Karpas-422 (cell line): ENCODE measurements around the gene IQCH. TPM values are rescaled to one million over a fixed set of nuclear protein-coding genes. Genes with fewer than 3 reads are reported as not detected.
"Not testable (repeated sequence)": the region's sequence is repeated elsewhere in the genome, so short reads cannot be mapped to it uniquely, and the experiment has no call there.

ENCODE experiments used
- DNase-seq: peaks from one replicate; pipeline ENCODE4 v3.0.0-alpha.2; 2015
- H2AFZ ChIP-seq: fragments of 200-600 bp; sonication (generic); 2 replicates; pipeline ENCODE4 v1.6.1; 2014; ENCODE audit warnings: antibody characterized with exemption, low read length, mixed read lengths
- H3K27ac ChIP-seq: fragments of 200-600 bp; sonication (generic); 2 replicates; pipeline ENCODE4 v1.5.1; 2014; ENCODE audit warnings: mild to moderate bottlenecking, low read length, moderate library complexity
- H3K27me3 ChIP-seq: fragments of 200-600 bp; sonication (generic); 2 replicates; pipeline ENCODE4 v1.6.1; 2014; ENCODE audit warnings: low read length, mixed read lengths
- H3K36me3 ChIP-seq: fragments of 200-600 bp; sonication (generic); 2 replicates; pipeline ENCODE4 v1.6.1; 2014; ENCODE audit warnings: low read length, mixed read lengths; ENCODE audit not compliant: insufficient read depth
- H3K4me1 ChIP-seq: fragments of 200-600 bp; sonication (generic); 2 replicates; pipeline ENCODE4 v1.6.1; 2014; ENCODE audit warnings: mild to moderate bottlenecking, low read length, mixed read lengths
- H3K4me2 ChIP-seq: fragments of 200-600 bp; sonication (generic); 2 replicates; pipeline ENCODE4 v1.6.1; 2014; ENCODE audit warnings: low read length, low read depth, mild to moderate bottlenecking; ENCODE audit not compliant: poor library complexity, severe bottlenecking
- H3K4me3 ChIP-seq: fragments of 200-600 bp; sonication (generic); 2 replicates; pipeline ENCODE4 v1.5.1; 2014; ENCODE audit warnings: mild to moderate bottlenecking, antibody characterized with exemption, low read length, mixed read lengths
- H3K79me2 ChIP-seq: fragments of 200-600 bp; sonication (generic); 2 replicates; pipeline ENCODE4 v1.6.1; 2014; ENCODE audit warnings: mild to moderate bottlenecking, low read length, mixed read lengths
- H3K9ac ChIP-seq: fragments of 200-600 bp; sonication (generic); 2 replicates; pipeline ENCODE4 v1.6.0; 2014; ENCODE audit warnings: low read length
- H3K9me2 ChIP-seq: fragments of 200-600 bp; sonication (generic), shearing (Covaris generic); replicated peaks from 2 replicates; pipeline ENCODE4 v1.6.0; 2014; ENCODE audit warnings: mild to moderate bottlenecking, low read length, moderate library complexity; ENCODE audit not compliant: insufficient read depth
- H3K9me3 ChIP-seq: fragments of 300-700, 200-600 bp; sonication (generic); 2 replicates; pipeline ENCODE4 v1.6.1; 2014; ENCODE audit warnings: low read length, mixed read lengths
- H4K20me1 ChIP-seq: fragments of 200-600 bp; sonication (generic); 2 replicates; pipeline ENCODE4 v1.6.1; 2014; ENCODE audit warnings: mild to moderate bottlenecking, antibody characterized with exemption, low read length, low read depth; ENCODE audit not compliant: insufficient read depth
- total RNA-seq: library from RNA; depleted of rRNA; stranded (reverse); fragments of >200 nt; shearing (Covaris generic); gene quantifications from 2 replicates; pipeline ENCODE4 v1.2.3, GENCODE V29; 2014; ENCODE audit warnings: low replicate concordance

The IQCH gene
- total RNA-seq, 1 experiment from 2014 or later = 2.4 TPM

DNA sequence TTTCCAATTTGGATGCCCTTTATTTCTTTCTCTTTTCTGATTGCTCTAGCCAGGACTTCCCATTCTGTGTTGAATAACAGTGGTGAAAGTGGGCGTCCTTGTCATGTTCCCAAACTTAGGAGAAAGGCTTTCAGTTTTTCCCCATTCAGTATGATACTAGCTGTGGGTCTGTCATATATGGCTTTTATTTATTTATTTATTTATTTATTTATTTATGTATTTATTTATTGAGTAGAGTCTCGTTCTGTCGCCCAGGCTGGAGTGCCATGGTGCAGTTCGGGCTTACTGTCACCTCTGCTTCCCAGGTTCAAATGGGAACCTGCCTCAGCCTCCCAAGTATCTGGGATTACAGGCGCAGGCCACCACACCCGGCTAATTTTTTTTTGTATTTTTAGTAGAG is 31.8 kb downstream of the IQCH start:
- not testable (repeated sequence) for H3K27me3 ChIP-seq, H3K4me2 ChIP-seq, H3K4me1 ChIP-seq

DNA sequence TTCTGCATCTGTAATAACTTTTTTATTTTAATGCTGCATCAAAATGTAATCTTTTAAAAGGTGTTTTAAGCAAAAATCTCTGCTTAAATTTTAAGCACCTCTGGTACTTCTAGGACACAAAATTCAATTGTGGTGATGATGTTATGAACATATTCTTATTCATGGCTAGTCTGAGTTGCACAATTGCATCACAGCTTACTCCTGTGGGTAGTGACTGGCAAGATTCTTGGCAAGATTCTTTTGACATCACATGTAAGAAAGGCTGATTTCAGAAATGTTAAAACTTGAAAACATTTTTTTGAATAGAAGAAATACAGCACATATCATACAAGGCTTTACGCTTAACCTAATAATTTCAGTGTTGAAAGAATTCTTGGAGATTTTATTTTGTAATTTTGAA is 35.7 kb downstream of the IQCH start:
- H3K9me2 ChIP-seq = no peaks in the 10 kb centered on the region
- no peaks in the 10 kb centered on the region for H3K79me2 ChIP-seq
- no peak overlapping the region for H3K4me2 ChIP-seq
- H3K9me3 ChIP-seq = no peaks in the 10 kb centered on the region
- no peaks in the 10 kb centered on the region for H3K27me3 ChIP-seq
- no peak for DNase-seq
- 0 out of 2 replicates have a peak, but pooled peaks cover 3% of the 10 kb centered on the region for H4K20me1 ChIP-seq
- no peak overlapping the region for H3K9ac ChIP-seq
- no peak overlapping the region for H3K27ac ChIP-seq
- H2AFZ ChIP-seq = no peak overlapping the region
- no peak overlapping the region for H3K4me3 ChIP-seq
- H3K4me1 ChIP-seq = peaks cover 10% of the 10 kb centered on the region
- H3K36me3 ChIP-seq = no peaks in the 10 kb centered on the region

More for the DNA sequence above, 31.8 kb downstream of the IQCH start:
- H2AFZ ChIP-seq, H4K20me1 ChIP-seq, H3K27ac ChIP-seq, H3K9me3 ChIP-seq, H3K79me2 ChIP-seq, H3K36me3 ChIP-seq, H3K9ac ChIP-seq, H3K4me3 ChIP-seq, H3K9me2 ChIP-seq, DNase-seq: not testable (repeated sequence)

DNA sequence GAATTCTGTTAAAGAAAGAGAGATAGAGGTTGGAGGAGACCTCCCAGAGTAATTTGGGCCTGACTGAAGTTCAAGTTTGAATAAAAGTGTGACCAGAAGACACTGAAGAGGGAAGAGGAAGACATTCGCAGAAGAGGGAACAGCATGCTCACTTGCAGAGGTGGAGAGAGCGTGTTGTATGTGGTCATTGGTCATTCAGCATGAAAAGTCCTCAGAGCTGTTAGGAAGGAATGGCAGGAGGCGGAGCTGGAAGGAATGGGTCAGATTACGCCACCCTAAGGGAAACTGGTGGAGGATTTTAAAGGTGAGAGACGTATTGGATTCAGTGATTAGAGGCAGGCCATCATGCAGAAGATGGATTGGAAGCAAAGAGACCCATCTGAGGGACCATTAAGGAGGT is 41.6 kb downstream of the IQCH start:
- Histone ChIP-seq H3K36me3 (no peaks in the 10 kb centered on the region), H2AFZ (no peak overlapping the region), H3K9ac (no peak overlapping the region), H3K79me2 (no peaks in the 10 kb centered on the region), H3K9me3 (no peaks in the 10 kb centered on the region), H3K9me2 (no peaks in the 10 kb centered on the region), H3K4me2 (peak overlapping the region; percentile 27), H3K27me3 (no peaks in the 10 kb centered on the region), H3K4me1 (peaks cover 29% of the 10 kb centered on the region), H4K20me1 (no peaks in the 10 kb centered on the region), H3K27ac (no peak overlapping the region), H3K4me3 (no peak overlapping the region)
- no peak for DNase-seq

DNA sequence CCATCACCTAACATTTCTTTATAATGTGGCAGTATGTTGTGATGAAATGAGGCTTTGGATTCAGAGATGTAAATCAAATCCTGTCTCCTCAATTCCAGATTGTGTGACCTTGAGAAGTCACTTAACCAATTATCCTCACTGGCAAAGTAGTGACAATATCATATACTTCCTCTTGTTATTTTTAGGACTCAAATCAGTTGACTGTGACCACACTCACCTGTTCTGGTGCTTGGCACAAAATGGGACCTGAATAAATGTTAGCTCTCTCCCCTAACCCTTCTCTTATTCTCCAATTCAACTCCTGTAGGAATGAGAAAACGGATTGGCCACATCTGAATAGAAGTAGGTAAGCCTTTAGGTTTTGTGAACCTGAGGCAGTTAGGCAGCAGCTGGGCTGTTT is 42.1 kb downstream of the IQCH start:
- Histone ChIP-seq H3K4me1 (peaks cover 29% of the 10 kb centered on the region), H3K9me2 (no peaks in the 10 kb centered on the region), H2AFZ (no peak overlapping the region), H3K79me2 (no peaks in the 10 kb centered on the region), H3K4me3 (no peak overlapping the region), H3K4me2 (peak overlapping the region; percentile 27), H3K9ac (no peak overlapping the region), H3K9me3 (no peaks in the 10 kb centered on the region), H3K27ac (no peak overlapping the region), H4K20me1 (no peaks in the 10 kb centered on the region), H3K27me3 (no peaks in the 10 kb centered on the region), H3K36me3 (no peaks in the 10 kb centered on the region)
- peak; percentile 47 for DNase-seq

DNA sequence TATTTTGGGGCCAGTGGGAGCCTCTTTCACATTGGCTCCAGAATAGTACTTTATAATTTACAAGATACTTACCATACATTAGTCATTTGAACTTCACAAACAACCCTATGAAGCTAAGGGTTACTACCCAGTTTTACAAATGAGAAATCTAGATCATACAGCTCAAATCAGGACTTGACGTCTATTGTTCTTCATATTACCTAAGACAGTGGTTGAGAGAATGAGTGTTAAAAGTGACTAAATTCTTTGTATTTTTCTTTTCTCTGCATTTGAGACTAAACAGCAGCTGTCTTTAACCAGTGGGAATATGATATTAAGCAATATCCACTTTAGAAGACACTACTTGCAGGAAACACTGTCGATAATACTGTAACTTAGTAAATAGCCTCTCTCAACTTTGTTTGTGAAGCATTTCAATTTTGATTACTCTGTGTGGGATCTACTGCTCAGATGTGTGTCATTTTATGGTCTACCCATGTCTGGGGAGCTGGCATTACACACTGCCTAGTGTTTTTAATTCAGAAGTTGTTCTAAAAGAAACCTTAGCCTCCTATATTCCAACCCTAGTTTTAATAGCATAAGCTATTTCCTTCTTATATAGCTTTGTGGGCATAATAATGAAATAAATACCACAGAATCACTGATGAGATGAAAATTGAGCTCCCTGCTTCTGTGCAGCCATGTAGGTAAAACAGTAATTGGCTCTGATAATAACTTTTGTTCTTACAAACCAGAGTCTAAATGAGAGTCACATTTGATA is 45.9 kb downstream of the IQCH start:
- H4K20me1 ChIP-seq = no peaks in the 10 kb centered on the region
- no peak overlapping the region for H3K27ac ChIP-seq
- H3K4me1 ChIP-seq = peaks cover 22% of the 10 kb centered on the region
- H3K9me2 ChIP-seq = no peaks in the 10 kb centered on the region
- no peaks in the 10 kb centered on the region for H3K36me3 ChIP-seq
- no peaks in the 10 kb centered on the region for H3K9me3 ChIP-seq
- no peaks in the 10 kb centered on the region for H3K79me2 ChIP-seq
- no peak overlapping the region for H3K4me3 ChIP-seq
- no peak overlapping the region for H3K4me2 ChIP-seq
- H3K27me3 ChIP-seq = no peaks in the 10 kb centered on the region
- no peak overlapping the region for H2AFZ ChIP-seq
- no peak for DNase-seq
- no peak overlapping the region for H3K9ac ChIP-seq

DNA sequence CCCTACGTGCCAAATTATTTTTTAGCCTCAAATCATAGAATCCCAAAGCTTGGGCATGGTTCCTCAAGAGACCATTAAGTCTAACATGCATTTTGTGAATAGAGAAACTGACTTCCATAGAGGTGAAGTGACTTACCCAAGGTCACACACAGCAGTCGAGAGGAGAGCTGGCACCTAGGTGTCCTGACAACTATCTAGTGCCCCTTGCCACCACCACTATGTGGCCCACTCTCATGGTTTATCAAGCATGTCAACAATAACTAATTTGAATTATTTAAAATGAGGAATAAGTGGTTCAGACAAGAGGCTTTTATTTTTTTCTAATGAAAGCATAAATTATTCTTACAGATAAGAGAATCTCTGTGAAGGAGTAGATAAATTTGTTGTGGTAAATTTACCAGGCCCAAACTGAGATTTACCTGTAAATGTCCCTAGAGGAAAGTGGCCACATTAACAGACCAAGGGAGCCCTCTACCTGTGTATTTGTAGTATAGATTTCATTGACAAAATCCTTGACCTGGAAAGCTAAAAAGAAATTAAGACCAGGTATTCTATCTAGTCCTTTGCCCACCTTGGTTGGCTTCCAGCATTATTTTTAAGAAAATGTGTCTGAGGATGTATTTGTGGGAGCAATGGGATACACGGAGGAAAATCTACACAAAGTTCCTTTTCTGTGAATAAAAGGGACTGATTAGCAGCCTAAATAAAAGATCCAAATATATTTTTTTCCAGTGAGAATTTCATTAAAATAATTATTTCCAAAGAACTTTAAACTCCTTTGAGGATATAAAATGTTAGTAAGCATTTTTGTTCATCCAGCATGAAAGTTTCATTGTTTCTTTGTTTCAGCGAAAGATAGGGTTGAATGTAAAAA is 49.1 kb downstream of the IQCH start:
- no peak overlapping the region for H3K9ac ChIP-seq

DNA sequence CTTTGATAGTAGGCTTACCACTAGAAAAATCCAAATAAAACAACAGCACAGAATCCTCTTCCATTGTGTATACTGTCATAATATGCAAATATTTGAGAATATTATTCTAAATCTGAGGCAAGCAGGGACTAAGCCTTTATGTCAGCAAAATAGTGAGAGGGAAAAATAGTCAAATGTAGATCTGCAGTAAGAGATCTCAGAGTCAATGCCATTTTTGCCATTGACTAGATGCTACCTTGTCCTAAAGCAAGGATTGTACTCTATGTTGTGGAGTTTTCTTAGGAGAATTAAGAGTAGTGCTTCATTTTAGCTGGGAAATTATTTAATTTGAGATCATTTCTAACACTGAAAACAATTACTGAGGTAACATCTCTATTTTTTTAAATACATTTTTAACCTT is 50.2 kb downstream of the IQCH start:
- Histone ChIP-seq H3K36me3 (no peaks in the 10 kb centered on the region), H3K4me1 (no peaks in the 10 kb centered on the region), H3K9me2 (no peaks in the 10 kb centered on the region), H4K20me1 (no peaks in the 10 kb centered on the region), H3K4me3 (no peak overlapping the region), H3K27me3 (no peaks in the 10 kb centered on the region), H3K27ac (no peak overlapping the region), H3K9ac (no peak overlapping the region), H3K79me2 (no peaks in the 10 kb centered on the region), H2AFZ (no peak overlapping the region), H3K9me3 (no peaks in the 10 kb centered on the region), H3K4me2 (no peak overlapping the region)
- no peak for DNase-seq

More for the DNA sequence above, 49.1 kb downstream of the IQCH start:
- Histone ChIP-seq H3K9me3 (no peaks in the 10 kb centered on the region), H2AFZ (no peak overlapping the region), H3K79me2 (no peaks in the 10 kb centered on the region), H4K20me1 (no peaks in the 10 kb centered on the region), H3K4me1 (no peaks in the 10 kb centered on the region), H3K9me2 (no peaks in the 10 kb centered on the region), H3K4me3 (no peak overlapping the region), H3K27ac (no peak overlapping the region), H3K4me2 (no peak overlapping the region), H3K36me3 (no peaks in the 10 kb centered on the region), H3K27me3 (no peaks in the 10 kb centered on the region)
- peak; percentile 61 for DNase-seq

DNA sequence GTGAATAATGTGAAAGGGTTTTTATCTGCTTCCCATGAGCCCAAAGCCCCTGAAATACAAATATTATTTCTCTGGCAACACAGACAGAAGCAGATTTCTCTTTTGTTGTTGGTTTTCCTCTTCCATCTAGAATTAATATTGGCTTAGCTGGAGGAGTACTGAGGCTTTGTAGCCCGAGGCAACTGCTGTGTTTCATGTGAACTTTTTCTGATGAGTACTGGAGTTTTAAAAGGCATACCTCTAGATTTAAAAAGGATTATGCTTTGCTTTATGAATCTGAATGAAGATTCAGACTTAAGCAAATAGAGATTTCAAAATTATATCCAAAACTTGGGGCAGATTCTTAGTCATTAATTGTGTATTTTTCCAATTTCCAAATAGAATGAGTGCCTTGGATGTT is 50.9 kb downstream of the IQCH start:
- H3K27me3 ChIP-seq = no peaks in the 10 kb centered on the region
- no peak overlapping the region for H3K9ac ChIP-seq
- no peak overlapping the region for H2AFZ ChIP-seq
- no peak overlapping the region for H3K27ac ChIP-seq
- H3K79me2 ChIP-seq = no peaks in the 10 kb centered on the region
- H3K36me3 ChIP-seq = no peaks in the 10 kb centered on the region
- no peak overlapping the region for H3K4me3 ChIP-seq
- H4K20me1 ChIP-seq = no peaks in the 10 kb centered on the region
- H3K9me3 ChIP-seq = no peaks in the 10 kb centered on the region
- H3K4me1 ChIP-seq = no peaks in the 10 kb centered on the region
- H3K4me2 ChIP-seq = no peak overlapping the region
- no peak for DNase-seq
- H3K9me2 ChIP-seq = no peaks in the 10 kb centered on the region
